Measurements from ENCODE around the gene CISH. TPM values are rescaled to one million over a fixed set of nuclear protein-coding genes. Genes with fewer than 3 reads are reported as not detected.

Gene CISH
- total and polyA plus RNA-seq, 9 of the 15 experiments (the other 6 are each of a cell fraction or from before 2014, with no cell fraction given) = 1.7 to 47.7 (median 18.3) TPM

- TF ChIP-seq ZNF444 (CRISPR knock-in tag; IDR thresholded peaks at IDR 0.05) = no peak
- peak; percentile 68 for TF ChIP-seq ZFP36 (IDR thresholded peaks at IDR 0.05; ENCODE audit: low read depth, low read length, partially characterized antibody)
- TF ChIP-seq CEBPB (tag; IDR thresholded peaks at IDR 0.05) = peak; percentile 92
- TF ChIP-seq, protein P1, sequence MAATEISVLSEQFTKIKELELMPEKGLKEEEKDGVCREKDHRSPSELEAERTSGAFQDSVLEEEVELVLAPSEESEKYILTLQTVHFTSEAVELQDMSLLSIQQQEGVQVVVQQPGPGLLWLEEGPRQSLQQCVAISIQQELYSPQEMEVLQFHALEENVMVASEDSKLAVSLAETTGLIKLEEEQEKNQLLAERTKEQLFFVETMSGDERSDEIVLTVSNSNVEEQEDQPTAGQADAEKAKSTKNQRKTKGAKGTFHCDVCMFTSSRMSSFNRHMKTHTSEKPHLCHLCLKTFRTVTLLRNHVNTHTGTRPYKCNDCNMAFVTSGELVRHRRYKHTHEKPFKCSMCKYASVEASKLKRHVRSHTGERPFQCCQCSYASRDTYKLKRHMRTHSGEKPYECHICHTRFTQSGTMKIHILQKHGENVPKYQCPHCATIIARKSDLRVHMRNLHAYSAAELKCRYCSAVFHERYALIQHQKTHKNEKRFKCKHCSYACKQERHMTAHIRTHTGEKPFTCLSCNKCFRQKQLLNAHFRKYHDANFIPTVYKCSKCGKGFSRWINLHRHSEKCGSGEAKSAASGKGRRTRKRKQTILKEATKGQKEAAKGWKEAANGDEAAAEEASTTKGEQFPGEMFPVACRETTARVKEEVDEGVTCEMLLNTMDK (IDR thresholded peaks at IDR 0.05; ENCODE audit: borderline replicate concordance, insufficient read depth, low read depth, low read length, poor library complexity, severe bottlenecking) = no peak
- TF ChIP-seq KDM4B (IDR thresholded peaks at IDR 0.05; ENCODE audit: borderline replicate concordance in 2 of 2, low read depth in 1 of 2) = peak in 1 of 2 experiments; percentile 66; a peak in 1 of 4 replicates
- TF ChIP-seq ZNF445 (CRISPR knock-in tag; IDR thresholded peaks at IDR 0.05; ENCODE audit: low read depth) = no peak
- TF ChIP-seq NRF1 (conservative IDR thresholded peaks at IDR 0.05 in 1 of 2, IDR thresholded peaks at IDR 0.05 in 1 of 2) = peak in 1 of 2 experiments; percentile 10; a peak in 2 of 4 replicates
- TF ChIP-seq ZNF174 (CRISPR knock-in tag; IDR thresholded peaks at IDR 0.05) = no peak
- no peak for TF ChIP-seq HNRNPK (IDR thresholded peaks at IDR 0.05; ENCODE audit: low read depth, low read length, poor library complexity, severe bottlenecking)
- peak; percentile 97 for TF ChIP-seq VEZF1 (CRISPR knock-in tag; IDR thresholded peaks at IDR 0.05)
- TF ChIP-seq ZNF12 (CRISPR knock-in tag; IDR thresholded peaks at IDR 0.05) = no peak
- TF ChIP-seq FUS (optimal IDR thresholded peaks at IDR 0.05; ENCODE audit: low read depth, low read length) = no peak
- TF ChIP-seq XRCC3 (IDR thresholded peaks at IDR 0.05) = no peak
- no peak for TF ChIP-seq ZNF57 (CRISPR knock-in tag; IDR thresholded peaks at IDR 0.05)
- TF ChIP-seq JUN (IDR thresholded peaks at IDR 0.05; ENCODE audit: borderline replicate concordance, low read depth, low read length) = no peak
- peak; percentile 5; the same call in 1 of the 2 replicates for TF ChIP-seq JUN (CRISPR knock-in tag; IDR thresholded peaks at IDR 0.05; ENCODE audit: borderline replicate concordance)
- TF ChIP-seq NUFIP1 (IDR thresholded peaks at IDR 0.05; ENCODE audit: partially characterized antibody) = no peak
- TF ChIP-seq NR1H2 (CRISPR knock-in tag; IDR thresholded peaks at IDR 0.05) = no peak
- TF ChIP-seq ZNF197 (CRISPR knock-in tag; IDR thresholded peaks at IDR 0.05; ENCODE audit: low read depth) = 0 out of 2 replicates have a peak, but pooled peaks have one; percentile 53
- TF ChIP-seq E2F3 (CRISPR knock-in tag; IDR thresholded peaks at IDR 0.05) = no peak
- TF ChIP-seq HMBOX1 (IDR thresholded peaks at IDR 0.05) = no peak
- no peak for TF ChIP-seq NFIX (CRISPR knock-in tag; IDR thresholded peaks at IDR 0.05; ENCODE audit: low read depth)
- TF ChIP-seq ZNF175 (CRISPR knock-in tag; IDR thresholded peaks at IDR 0.05; ENCODE audit: low read depth) = peak; percentile 54; the same call in 1 of the 2 replicates
These were observed 10.6 kb downstream of the CISH start (continued) for GRCh38 chr3:50600841-50601591.

Data from K562 (cell line).